HG02678 (cell line): Measurements from ENCODE around the gene REM2.

ENCODE experiments used
- ATAC-seq: cut with Tn5 transposase; IDR thresholded peaks from one replicate; pipeline ENCODE4 v1.9.1; 2021; ENCODE audit warnings: mild to moderate bottlenecking, moderate library complexity; ENCODE audit not compliant: unreplicated experiment

Gene REM2, protein sequence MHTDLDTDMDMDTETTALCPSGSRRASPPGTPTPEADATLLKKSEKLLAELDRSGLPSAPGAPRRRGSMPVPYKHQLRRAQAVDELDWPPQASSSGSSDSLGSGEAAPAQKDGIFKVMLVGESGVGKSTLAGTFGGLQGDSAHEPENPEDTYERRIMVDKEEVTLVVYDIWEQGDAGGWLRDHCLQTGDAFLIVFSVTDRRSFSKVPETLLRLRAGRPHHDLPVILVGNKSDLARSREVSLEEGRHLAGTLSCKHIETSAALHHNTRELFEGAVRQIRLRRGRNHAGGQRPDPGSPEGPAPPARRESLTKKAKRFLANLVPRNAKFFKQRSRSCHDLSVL

GRCh38 chr14:22883173-22883976, at the start of gene REM2:
REM2 (plus strand) TSS chr14:22883222; CDS start chr14:22883288, 66 bp downstream.
- no peak for ATAC-seq

DNA sequence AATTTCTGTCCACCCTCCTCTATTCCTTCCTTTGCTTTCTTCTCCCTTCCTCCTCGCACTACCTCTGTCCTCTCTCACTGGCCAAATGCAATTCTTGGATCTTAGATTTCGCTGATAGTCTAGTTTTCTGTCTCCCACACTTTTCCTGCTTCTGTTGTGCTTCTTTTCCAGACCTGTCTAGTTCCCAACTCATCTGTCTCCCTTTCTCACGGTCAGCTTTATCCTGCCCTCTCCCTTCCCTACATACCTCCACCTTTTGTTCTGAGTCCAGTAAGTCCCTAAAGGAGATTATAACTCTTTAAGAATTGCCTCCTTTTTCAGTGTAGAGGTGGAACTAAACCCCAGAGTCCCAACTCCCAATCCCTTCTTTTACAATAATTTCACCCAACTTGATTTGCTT, 47.5 kb upstream of the REM2 start:
- ATAC-seq = no peak

DNA sequence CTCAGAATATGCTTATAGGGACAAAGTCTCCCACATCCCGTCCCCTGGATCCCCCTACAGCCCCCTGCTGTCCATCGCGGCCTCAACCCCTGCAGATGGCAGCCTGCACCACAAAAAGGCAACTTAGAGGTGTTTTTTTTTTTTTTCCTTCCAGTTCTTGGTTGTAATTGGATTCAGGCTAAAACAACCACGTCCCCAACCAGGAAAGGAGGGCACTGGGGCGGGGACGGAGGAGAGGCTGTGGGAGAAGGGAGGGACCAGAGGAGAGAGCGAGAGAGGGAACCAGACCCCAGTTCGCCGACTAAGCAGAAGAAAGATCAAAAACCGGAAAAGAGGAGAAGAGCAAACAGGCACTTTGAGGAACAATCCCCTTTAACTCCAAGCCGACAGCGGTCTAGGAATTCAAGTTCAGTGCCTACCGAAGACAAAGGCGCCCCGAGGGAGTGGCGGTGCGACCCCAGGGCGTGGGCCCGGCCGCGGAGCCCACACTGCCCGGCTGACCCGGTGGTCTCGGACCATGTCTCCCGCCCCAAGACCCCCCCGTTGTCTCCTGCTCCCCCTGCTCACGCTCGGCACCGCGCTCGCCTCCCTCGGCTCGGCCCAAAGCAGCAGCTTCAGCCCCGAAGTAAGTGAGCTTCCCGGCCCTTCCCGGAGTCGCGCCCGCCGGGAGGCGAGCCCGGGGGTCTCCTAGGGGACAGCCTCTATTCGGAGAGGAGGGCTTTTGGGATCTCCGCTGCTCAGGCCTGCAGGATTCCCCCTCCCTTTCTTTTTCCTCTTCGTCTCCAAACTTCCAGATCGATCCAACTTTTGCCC, 46.5 kb upstream of the REM2 start, which contains the start of gene MMP14:
Gene MMP14, plus strand, starts transcription at position 285 of the 813 bp plus-strand sequence. Its CDS starts 233 bp downstream, at position 518.
- ATAC-seq = no peak

- no peak for ATAC-seq
Measured at GRCh38 chr14:22837114-22837749, 45.8 kb upstream of the REM2 start.

- no peak for ATAC-seq
Measured at GRCh38 chr14:22837750-22838538, 45.1 kb upstream of the REM2 start.

GRCh38 chr14:22838631-22839041, 44.4 kb upstream of the REM2 start:
- ATAC-seq = peak; percentile 58

- ATAC-seq = no peak
Measured at GRCh38 chr14:22839159-22839779, 43.8 kb upstream of the REM2 start.

DNA sequence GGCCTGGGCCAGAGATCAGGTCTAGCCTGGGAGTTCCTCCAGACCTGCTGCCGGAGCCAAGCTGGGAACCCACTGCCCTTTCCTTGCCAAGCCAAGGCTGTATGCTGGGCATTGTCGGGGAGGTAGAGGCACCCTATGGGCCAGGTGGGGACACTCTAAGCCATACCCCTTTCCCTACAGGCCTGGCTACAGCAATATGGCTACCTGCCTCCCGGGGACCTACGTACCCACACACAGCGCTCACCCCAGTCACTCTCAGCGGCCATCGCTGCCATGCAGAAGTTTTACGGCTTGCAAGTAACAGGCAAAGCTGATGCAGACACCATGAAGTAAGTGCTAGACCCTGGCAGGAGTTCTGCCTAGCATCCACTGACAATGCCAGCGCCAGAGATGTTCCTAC, 41.7 kb upstream of the REM2 start:
- ATAC-seq = no peak

- no peak for ATAC-seq
Measured at GRCh38 chr14:22841769-22842168, 41.3 kb upstream of the REM2 start.

- no peak for ATAC-seq
Measured at GRCh38 chr14:22842211-22843122, 40.6 kb upstream of the REM2 start.

GRCh38 chr14:22843123-22843925, 39.7 kb upstream of the REM2 start:
- no peak for ATAC-seq

- no peak for ATAC-seq
Measured at GRCh38 chr14:22844221-22845102, 38.6 kb upstream of the REM2 start.

- no peak for ATAC-seq
Measured at GRCh38 chr14:22845103-22845394, 38.0 kb upstream of the REM2 start.

DNA sequence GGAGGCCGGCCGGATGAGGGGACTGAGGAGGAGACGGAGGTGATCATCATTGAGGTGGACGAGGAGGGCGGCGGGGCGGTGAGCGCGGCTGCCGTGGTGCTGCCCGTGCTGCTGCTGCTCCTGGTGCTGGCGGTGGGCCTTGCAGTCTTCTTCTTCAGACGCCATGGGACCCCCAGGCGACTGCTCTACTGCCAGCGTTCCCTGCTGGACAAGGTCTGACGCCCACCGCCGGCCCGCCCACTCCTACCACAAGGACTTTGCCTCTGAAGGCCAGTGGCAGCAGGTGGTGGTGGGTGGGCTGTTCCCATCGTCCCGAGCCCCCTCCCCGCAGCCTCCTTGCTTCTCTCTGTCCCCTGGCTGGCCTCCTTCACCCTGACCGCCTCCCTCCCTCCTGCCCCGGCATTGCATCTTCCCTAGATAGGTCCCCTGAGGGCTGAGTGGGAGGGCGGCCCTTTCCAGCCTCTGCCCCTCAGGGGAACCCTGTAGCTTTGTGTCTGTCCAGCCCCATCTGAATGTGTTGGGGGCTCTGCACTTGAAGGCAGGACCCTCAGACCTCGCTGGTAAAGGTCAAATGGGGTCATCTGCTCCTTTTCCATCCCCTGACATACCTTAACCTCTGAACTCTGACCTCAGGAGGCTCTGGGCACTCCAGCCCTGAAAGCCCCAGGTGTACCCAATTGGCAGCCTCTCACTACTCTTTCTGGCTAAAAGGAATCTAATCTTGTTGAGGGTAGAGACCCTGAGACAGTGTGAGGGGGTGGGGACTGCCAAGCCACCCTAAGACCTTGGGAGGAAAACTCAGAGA, 37.0 kb upstream of the REM2 start:
- ATAC-seq = no peak

DNA sequence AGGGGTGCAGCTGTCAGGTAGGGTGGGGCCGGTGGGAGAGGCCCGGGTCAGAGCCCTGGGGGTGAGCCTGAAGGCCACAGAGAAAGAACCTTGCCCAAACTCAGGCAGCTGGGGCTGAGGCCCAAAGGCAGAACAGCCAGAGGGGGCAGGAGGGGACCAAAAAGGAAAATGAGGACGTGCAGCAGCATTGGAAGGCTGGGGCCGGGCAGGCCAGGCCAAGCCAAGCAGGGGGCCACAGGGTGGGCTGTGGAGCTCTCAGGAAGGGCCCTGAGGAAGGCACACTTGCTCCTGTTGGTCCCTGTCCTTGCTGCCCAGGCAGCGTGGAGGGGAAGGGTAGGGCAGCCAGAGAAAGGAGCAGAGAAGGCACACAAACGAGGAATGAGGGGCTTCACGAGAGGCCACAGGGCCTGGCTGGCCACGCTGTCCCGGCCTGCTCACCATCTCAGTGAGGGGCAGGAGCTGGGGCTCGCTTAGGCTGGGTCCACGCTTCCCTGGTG, 36.2 kb upstream of the REM2 start:
- no peak for ATAC-seq
